ENCODE measurements around the gene DNM2.

Gene DNM2

GRCh38 chr19:10682397-10683063 lies 35.3 kb upstream of the DNM2 start:
- H3K9ac ChIP-seq (ENCODE audit: low read depth, low read length) = no peak overlapping the region
- no peaks in the 10 kb centered on the region for H3K4me1 ChIP-seq (ENCODE audit: control insufficient read depth, insufficient read depth, low read length)
- peak overlapping the region; percentile 63 for H3K27ac ChIP-seq (ENCODE audit: low read depth, low read length)
- H3K4me3 ChIP-seq (ENCODE audit: low read depth, low read length) = no peak overlapping the region
- H3K27me3 ChIP-seq (ENCODE audit: control insufficient read depth, insufficient read depth, low read length) = no peaks in the 10 kb centered on the region
- H3K9me3 ChIP-seq (ENCODE audit: control insufficient read depth, insufficient read depth, low read length) = no peaks in the 10 kb centered on the region
- H3K36me3 ChIP-seq (ENCODE audit: control insufficient read depth, insufficient read depth, low read length) = peaks cover 100% of the 10 kb centered on the region

GRCh38 chr19:10683064-10683426 lies 34.8 kb upstream of the DNM2 start:
- H3K27me3 ChIP-seq (ENCODE audit: control insufficient read depth, insufficient read depth, low read length) = no peaks in the 10 kb centered on the region
- no peaks in the 10 kb centered on the region for H3K4me1 ChIP-seq (ENCODE audit: control insufficient read depth, insufficient read depth, low read length)
- H3K9me3 ChIP-seq (ENCODE audit: control insufficient read depth, insufficient read depth, low read length) = no peaks in the 10 kb centered on the region
- peak overlapping the region; percentile 63 for H3K27ac ChIP-seq (ENCODE audit: low read depth, low read length)
- H3K4me3 ChIP-seq (ENCODE audit: low read depth, low read length) = no peak overlapping the region
- H3K9ac ChIP-seq (ENCODE audit: low read depth, low read length) = no peak overlapping the region
- H3K36me3 ChIP-seq (ENCODE audit: control insufficient read depth, insufficient read depth, low read length) = peaks cover 100% of the 10 kb centered on the region

GRCh38 chr19:10683582-10683981 lies 34.3 kb upstream of the DNM2 start:
- Histone ChIP-seq H3K4me1 (ENCODE audit: control insufficient read depth, insufficient read depth, low read length) (no peaks in the 10 kb centered on the region), H3K9me3 (ENCODE audit: control insufficient read depth, insufficient read depth, low read length) (no peaks in the 10 kb centered on the region), H3K4me3 (ENCODE audit: low read depth, low read length) (no peak overlapping the region), H3K36me3 (ENCODE audit: control insufficient read depth, insufficient read depth, low read length) (peaks cover 100% of the 10 kb centered on the region), H3K27ac (ENCODE audit: low read depth, low read length) (peak overlapping the region; percentile 63), H3K27me3 (ENCODE audit: control insufficient read depth, insufficient read depth, low read length) (no peaks in the 10 kb centered on the region), H3K9ac (ENCODE audit: low read depth, low read length) (no peak overlapping the region)

GRCh38 chr19:10685210-10685609 lies 32.7 kb upstream of the DNM2 start:
- Histone ChIP-seq H3K4me3 (ENCODE audit: low read depth, low read length) (no peak overlapping the region), H3K36me3 (ENCODE audit: control insufficient read depth, insufficient read depth, low read length) (peaks cover 100% of the 10 kb centered on the region), H3K27me3 (ENCODE audit: control insufficient read depth, insufficient read depth, low read length) (no peaks in the 10 kb centered on the region), H3K9me3 (ENCODE audit: control insufficient read depth, insufficient read depth, low read length) (no peaks in the 10 kb centered on the region), H3K27ac (ENCODE audit: low read depth, low read length) (no peak overlapping the region), H3K4me1 (ENCODE audit: control insufficient read depth, insufficient read depth, low read length) (no peaks in the 10 kb centered on the region), H3K9ac (ENCODE audit: low read depth, low read length) (no peak overlapping the region)

- Histone ChIP-seq H3K4me1 (ENCODE audit: control insufficient read depth, insufficient read depth, low read length) (no peaks in the 10 kb centered on the region), H3K27me3 (ENCODE audit: control insufficient read depth, insufficient read depth, low read length) (no peaks in the 10 kb centered on the region), H3K9me3 (ENCODE audit: control insufficient read depth, insufficient read depth, low read length) (no peaks in the 10 kb centered on the region), H3K4me3 (ENCODE audit: low read depth, low read length) (no peak overlapping the region), H3K27ac (ENCODE audit: low read depth, low read length) (no peak overlapping the region), H3K9ac (ENCODE audit: low read depth, low read length) (no peak overlapping the region), H3K36me3 (ENCODE audit: control insufficient read depth, insufficient read depth, low read length) (peaks cover 100% of the 10 kb centered on the region)
These were observed 31.7 kb upstream of the DNM2 start for GRCh38 chr19:10686193-10686592.

GRCh38 chr19:10686661-10687517 lies 31.0 kb upstream of the DNM2 start:
- H3K9ac ChIP-seq (ENCODE audit: low read depth, low read length) = no peak overlapping the region
- no peaks in the 10 kb centered on the region for H3K9me3 ChIP-seq (ENCODE audit: control insufficient read depth, insufficient read depth, low read length)
- no peaks in the 10 kb centered on the region for H3K27me3 ChIP-seq (ENCODE audit: control insufficient read depth, insufficient read depth, low read length)
- H3K4me1 ChIP-seq (ENCODE audit: control insufficient read depth, insufficient read depth, low read length) = no peaks in the 10 kb centered on the region
- H3K27ac ChIP-seq (ENCODE audit: low read depth, low read length) = no peak overlapping the region
- no peak overlapping the region for H3K4me3 ChIP-seq (ENCODE audit: low read depth, low read length)
- peaks cover 100% of the 10 kb centered on the region for H3K36me3 ChIP-seq (ENCODE audit: control insufficient read depth, insufficient read depth, low read length)

GRCh38 chr19:10687518-10688288 lies 30.2 kb upstream of the DNM2 start:
- Histone ChIP-seq H3K27me3 (ENCODE audit: control insufficient read depth, insufficient read depth, low read length) (no peaks in the 10 kb centered on the region), H3K4me3 (ENCODE audit: low read depth, low read length) (no peak overlapping the region), H3K9me3 (ENCODE audit: control insufficient read depth, insufficient read depth, low read length) (no peaks in the 10 kb centered on the region), H3K4me1 (ENCODE audit: control insufficient read depth, insufficient read depth, low read length) (no peaks in the 10 kb centered on the region), H3K36me3 (ENCODE audit: control insufficient read depth, insufficient read depth, low read length) (peaks cover 100% of the 10 kb centered on the region), H3K9ac (ENCODE audit: low read depth, low read length) (no peak overlapping the region), H3K27ac (ENCODE audit: low read depth, low read length) (no peak overlapping the region)

GRCh38 chr19:10688545-10689280 lies 29.2 kb upstream of the DNM2 start:
- no peaks in the 10 kb centered on the region for H3K27me3 ChIP-seq (ENCODE audit: control insufficient read depth, insufficient read depth, low read length)
- peaks cover 91% of the 10 kb centered on the region for H3K36me3 ChIP-seq (ENCODE audit: control insufficient read depth, insufficient read depth, low read length)
- H3K9me3 ChIP-seq (ENCODE audit: control insufficient read depth, insufficient read depth, low read length) = no peaks in the 10 kb centered on the region
- H3K27ac ChIP-seq (ENCODE audit: low read depth, low read length) = no peak overlapping the region
- no peak overlapping the region for H3K4me3 ChIP-seq (ENCODE audit: low read depth, low read length)
- no peak overlapping the region for H3K9ac ChIP-seq (ENCODE audit: low read depth, low read length)
- H3K4me1 ChIP-seq (ENCODE audit: control insufficient read depth, insufficient read depth, low read length) = no peaks in the 10 kb centered on the region

GRCh38 chr19:10690341-10690781 lies 27.5 kb upstream of the DNM2 start:
- H3K27ac ChIP-seq (ENCODE audit: low read depth, low read length) = no peak overlapping the region
- H3K36me3 ChIP-seq (ENCODE audit: control insufficient read depth, insufficient read depth, low read length) = peaks cover 74% of the 10 kb centered on the region
- H3K4me1 ChIP-seq (ENCODE audit: control insufficient read depth, insufficient read depth, low read length) = no peaks in the 10 kb centered on the region
- no peak overlapping the region for H3K9ac ChIP-seq (ENCODE audit: low read depth, low read length)
- no peaks in the 10 kb centered on the region for H3K9me3 ChIP-seq (ENCODE audit: control insufficient read depth, insufficient read depth, low read length)
- H3K27me3 ChIP-seq (ENCODE audit: control insufficient read depth, insufficient read depth, low read length) = no peaks in the 10 kb centered on the region
- no peak overlapping the region for H3K4me3 ChIP-seq (ENCODE audit: low read depth, low read length)

- H3K27ac ChIP-seq (ENCODE audit: low read depth, low read length) = no peak overlapping the region
- H3K4me3 ChIP-seq (ENCODE audit: low read depth, low read length) = no peak overlapping the region
- peaks cover 64% of the 10 kb centered on the region for H3K36me3 ChIP-seq (ENCODE audit: control insufficient read depth, insufficient read depth, low read length)
- no peaks in the 10 kb centered on the region for H3K27me3 ChIP-seq (ENCODE audit: control insufficient read depth, insufficient read depth, low read length)
- no peaks in the 10 kb centered on the region for H3K4me1 ChIP-seq (ENCODE audit: control insufficient read depth, insufficient read depth, low read length)
- no peak overlapping the region for H3K9ac ChIP-seq (ENCODE audit: low read depth, low read length)
- H3K9me3 ChIP-seq (ENCODE audit: control insufficient read depth, insufficient read depth, low read length) = no peaks in the 10 kb centered on the region
These were observed 26.5 kb upstream of the DNM2 start for GRCh38 chr19:10691178-10691881.
